Measurements from ENCODE around the gene CIDEB. TPM values are rescaled to one million over a fixed set of nuclear protein-coding genes. Genes with fewer than 3 reads are reported as not detected.

Gene CIDEB
- total and polyA plus RNA-seq, 2 donors (not counting 1 experiment from before 2014, with no cell fraction given), result 26.2 to 32.8 TPM

- H4K20me1 ChIP-seq (ENCODE audit: control insufficient read depth, insufficient read depth, low read length, poor library complexity, severe bottlenecking), result no peaks in the 10 kb centered on the region
- peaks cover 0 to 31% of the 10 kb centered on the region in 2 experiments for H3K36me3 ChIP-seq (replicated peaks in 1 of 2; ENCODE audit: control extremely low read depth in 1 of 2, control insufficient read depth in 1 of 2, extremely low read depth in 1 of 2, insufficient read depth in 2 of 2, low read length in 1 of 2)
- Mint-ChIP-seq H3K9me3 (ENCODE audit: insufficient read depth) (no peaks in the 10 kb centered on the region), H3K4me1 (no peaks in the 10 kb centered on the region), H3K27me3 (no peaks in the 10 kb centered on the region), H3K27ac (no peak overlapping the region), H3K4me3 (no peak overlapping the region)
- ChIA-PET CTCF (interaction anchor here (0.6 to 1.0 kb wide), 3 partner anchors 9 to 33 kb away, joined by 3 to 5 read pairs (median 3); no protein-coding TSS in a partner anchor), POLR2A (no interaction called here)
- no peak for ATAC-seq (ENCODE audit: low read depth)
- WGBS (ENCODE audit: insufficient coverage), result 100% methylated on average over 4 of the region's 6 CpGs
- H2AFZ ChIP-seq (ENCODE audit: insufficient read depth, low read depth, low read length, poor library complexity, severe bottlenecking), result no peak overlapping the region
- H3K79me2 ChIP-seq (ENCODE audit: control insufficient read depth, insufficient read depth, low read length), result no peaks in the 10 kb centered on the region
- no peak overlapping the region for H3K27ac ChIP-seq (ENCODE audit: low read length in 2 of 2)
- intact Hi-C loops (cut with micrococcal nuclease), result no loop called here
- no peaks in the 10 kb centered on the region for H3K4me1 ChIP-seq (ENCODE audit: control insufficient read depth in 2 of 2, insufficient read depth in 2 of 2, low read length in 2 of 2)
- H3K27me3 ChIP-seq (replicated peaks in 1 of 4; ENCODE audit: control extremely low read depth in 1 of 4, control insufficient read depth in 3 of 4, insufficient read depth in 4 of 4, low read length in 3 of 4), result no peaks in the 10 kb centered on the region
- H3K9ac ChIP-seq (ENCODE audit: low read length), result no peak overlapping the region
- DNase-seq, result no peak
- no peak overlapping the region for H3K4me2 ChIP-seq (replicated peaks; ENCODE audit: low read depth, low read length, poor library complexity, severe bottlenecking)
- no peaks in the 10 kb centered on the region for H3K9me3 ChIP-seq (ENCODE audit: control extremely low read depth in 1 of 3, control insufficient read depth in 2 of 3, insufficient read depth in 1 of 3, low read length in 2 of 3)
- no peak for TF ChIP-seq EZH2 (IDR thresholded peaks at IDR 0.05; ENCODE audit: borderline replicate concordance, insufficient read depth, low read depth, low read length, poor library complexity, severe bottlenecking)
- TF ChIP-seq, protein P1, sequence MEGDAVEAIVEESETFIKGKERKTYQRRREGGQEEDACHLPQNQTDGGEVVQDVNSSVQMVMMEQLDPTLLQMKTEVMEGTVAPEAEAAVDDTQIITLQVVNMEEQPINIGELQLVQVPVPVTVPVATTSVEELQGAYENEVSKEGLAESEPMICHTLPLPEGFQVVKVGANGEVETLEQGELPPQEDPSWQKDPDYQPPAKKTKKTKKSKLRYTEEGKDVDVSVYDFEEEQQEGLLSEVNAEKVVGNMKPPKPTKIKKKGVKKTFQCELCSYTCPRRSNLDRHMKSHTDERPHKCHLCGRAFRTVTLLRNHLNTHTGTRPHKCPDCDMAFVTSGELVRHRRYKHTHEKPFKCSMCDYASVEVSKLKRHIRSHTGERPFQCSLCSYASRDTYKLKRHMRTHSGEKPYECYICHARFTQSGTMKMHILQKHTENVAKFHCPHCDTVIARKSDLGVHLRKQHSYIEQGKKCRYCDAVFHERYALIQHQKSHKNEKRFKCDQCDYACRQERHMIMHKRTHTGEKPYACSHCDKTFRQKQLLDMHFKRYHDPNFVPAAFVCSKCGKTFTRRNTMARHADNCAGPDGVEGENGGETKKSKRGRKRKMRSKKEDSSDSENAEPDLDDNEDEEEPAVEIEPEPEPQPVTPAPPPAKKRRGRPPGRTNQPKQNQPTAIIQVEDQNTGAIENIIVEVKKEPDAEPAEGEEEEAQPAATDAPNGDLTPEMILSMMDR (IDR thresholded peaks at IDR 0.05), result no peak
- no peak overlapping the region for H3K4me3 ChIP-seq (ENCODE audit: control extremely low read depth in 1 of 5, extremely low read depth in 1 of 5, insufficient read depth in 1 of 5, low read depth in 2 of 5, low read length in 4 of 5)
Observed at GRCh38 chr14:24263848-24264247, 43.9 kb downstream of the CIDEB start.

- Histone ChIP-seq H4K20me1 (ENCODE audit: control insufficient read depth, insufficient read depth, low read length, poor library complexity, severe bottlenecking) (no peaks in the 10 kb centered on the region), H3K27ac (ENCODE audit: low read length in 2 of 2) (no peak within 1 kb of the TSS), H2AFZ (ENCODE audit: insufficient read depth, low read depth, low read length, poor library complexity, severe bottlenecking) (no peak within 1 kb of the TSS), H3K9ac (ENCODE audit: low read length) (no peak within 1 kb of the TSS), H3K9me3 (ENCODE audit: control extremely low read depth in 1 of 3, control insufficient read depth in 2 of 3, insufficient read depth in 1 of 3, low read length in 2 of 3) (no peaks in the 10 kb centered on the region), H3K36me3 (replicated peaks in 1 of 2; ENCODE audit: control extremely low read depth in 1 of 2, control insufficient read depth in 1 of 2, extremely low read depth in 1 of 2, insufficient read depth in 2 of 2, low read length in 1 of 2) (peaks cover 0 to 25% of the 10 kb centered on the region in 2 experiments), H3K4me3 (ENCODE audit: control extremely low read depth in 1 of 5, extremely low read depth in 1 of 5, insufficient read depth in 1 of 5, low read depth in 2 of 5, low read length in 4 of 5) (no peak within 1 kb of the TSS), H3K4me2 (replicated peaks; ENCODE audit: low read depth, low read length, poor library complexity, severe bottlenecking) (no peak within 1 kb of the TSS), H3K79me2 (ENCODE audit: control insufficient read depth, insufficient read depth, low read length) (no peaks in the 10 kb centered on the region), H3K27me3 (replicated peaks in 1 of 4; ENCODE audit: control extremely low read depth in 1 of 4, control insufficient read depth in 3 of 4, insufficient read depth in 4 of 4, low read length in 3 of 4) (no peaks in the 10 kb centered on the region), H3K4me1 (ENCODE audit: control insufficient read depth in 2 of 2, insufficient read depth in 2 of 2, low read length in 2 of 2) (no peaks in the 10 kb centered on the region)
- ATAC-seq (ENCODE audit: low read depth) (no peak), DNase-seq (no peak)
- POLR2A ChIA-PET, result no interaction called here
- Mint-ChIP-seq H3K27ac (no peak within 1 kb of the TSS), H3K4me1 (no peaks in the 10 kb centered on the region), H3K27me3 (no peaks in the 10 kb centered on the region), H3K9me3 (ENCODE audit: insufficient read depth) (no peaks in the 10 kb centered on the region), H3K4me3 (no peak within 1 kb of the TSS)
- WGBS (ENCODE audit: insufficient coverage), result 94% methylated on average over 12 of the region's 14 CpGs
- no peak for TF ChIP-seq EZH2 (IDR thresholded peaks at IDR 0.05; ENCODE audit: borderline replicate concordance, insufficient read depth, low read depth, low read length, poor library complexity, severe bottlenecking)
- TF ChIP-seq, protein P1 (IDR thresholded peaks at IDR 0.05), result no peak
- CTCF ChIA-PET, result interaction anchor here (0.6 to 1.0 kb wide), 3 partner anchors 10 to 34 kb away, joined by 3 to 5 read pairs (median 3); no protein-coding TSS in a partner anchor
- intact Hi-C loops (cut with micrococcal nuclease), result no loop called here
Observed at GRCh38 chr14:24262821-24263733, 44.7 kb downstream of the CIDEB start, which contains the start of gene TGM1. Gene TGM1, minus strand, starts transcription at chr14:24263177. Its CDS starts 825 bp downstream, at chr14:24262352.

Data from B cell (primary cell).